Putamen (tissue), 1 donor: Measurements from ENCODE around the gene MLLT10.

Source experiments
- DNase-seq: peaks from one replicate; pipeline ENCODE4 v3.0.0-alpha.2; 2016; ENCODE audit warnings: low spot score

Gene MLLT10

DNA sequence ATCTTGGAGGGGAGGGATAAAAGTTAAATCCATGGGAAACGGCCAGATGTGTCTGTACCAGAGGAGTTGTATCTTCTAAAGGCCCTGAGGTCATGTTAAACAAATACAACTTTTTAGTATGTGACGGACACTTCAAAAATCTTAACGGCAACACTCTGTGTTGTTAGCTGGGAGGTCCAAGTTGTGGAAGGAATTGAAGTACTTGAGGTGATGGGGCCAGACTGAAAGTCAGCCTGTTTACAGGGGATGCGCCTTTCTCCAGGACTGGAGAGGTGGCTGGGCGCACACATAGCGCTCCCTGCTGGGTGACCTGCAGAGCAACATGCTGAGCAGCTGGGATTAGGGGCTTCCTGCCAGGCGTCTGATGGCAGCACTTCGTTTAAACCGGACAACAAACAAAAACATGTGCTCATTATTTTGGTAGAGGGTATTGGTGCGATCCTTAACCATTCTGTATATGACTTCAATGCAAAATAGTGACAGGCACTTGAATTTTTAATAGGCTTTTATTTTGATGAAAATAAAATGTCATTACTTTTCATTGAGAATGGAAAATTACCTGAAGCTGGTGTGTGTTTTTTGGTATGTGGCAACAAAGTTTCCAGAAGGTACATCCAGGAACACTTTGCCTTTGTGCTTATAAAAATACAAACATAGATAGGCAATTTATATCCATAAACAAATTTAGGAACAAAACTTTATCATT, 198.2 kb downstream of the MLLT10 start:
- peak; percentile 53 for DNase-seq

DNA sequence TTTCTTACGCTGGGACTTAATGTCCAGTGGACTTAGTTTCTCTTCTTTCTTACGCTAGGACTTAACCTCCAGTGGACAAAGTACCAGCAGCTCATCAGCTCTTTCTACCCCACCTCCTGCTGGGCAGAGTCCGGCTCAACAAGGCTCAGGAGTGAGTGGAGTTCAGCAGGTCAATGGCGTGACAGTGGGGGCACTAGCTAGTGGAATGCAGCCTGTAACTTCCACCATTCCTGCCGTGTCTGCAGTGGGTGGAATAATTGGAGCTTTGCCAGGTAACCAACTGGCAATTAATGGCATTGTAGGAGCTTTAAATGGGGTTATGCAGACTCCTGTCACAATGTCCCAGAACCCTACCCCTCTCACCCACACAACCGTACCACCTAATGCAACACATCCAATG, 199.7 kb downstream of the MLLT10 start:
- DNase-seq: no peak

GRCh38 chr10:21737106-21737505, 203.1 kb downstream of the MLLT10 start:
- no peak for DNase-seq

DNA sequence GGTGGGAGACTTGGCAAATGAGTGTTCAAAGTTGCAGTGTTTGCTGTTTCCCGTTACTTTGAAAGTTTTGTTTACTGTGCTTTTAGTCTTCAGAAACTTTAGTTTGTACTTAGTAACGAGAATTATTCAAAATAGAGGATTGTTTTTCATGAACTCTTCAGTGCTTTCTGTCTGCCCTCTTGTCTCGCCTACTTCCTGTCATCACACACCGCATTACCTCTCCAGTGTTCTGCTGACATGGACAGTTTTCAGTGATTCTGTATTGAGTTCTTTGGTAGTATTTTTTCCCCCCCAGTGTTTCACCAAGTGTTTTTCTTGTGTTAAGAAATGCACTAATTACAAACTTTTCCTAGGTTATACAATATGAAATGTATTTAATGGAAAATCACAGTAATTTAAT, 207.0 kb downstream of the MLLT10 start:
- no peak for DNase-seq

DNA sequence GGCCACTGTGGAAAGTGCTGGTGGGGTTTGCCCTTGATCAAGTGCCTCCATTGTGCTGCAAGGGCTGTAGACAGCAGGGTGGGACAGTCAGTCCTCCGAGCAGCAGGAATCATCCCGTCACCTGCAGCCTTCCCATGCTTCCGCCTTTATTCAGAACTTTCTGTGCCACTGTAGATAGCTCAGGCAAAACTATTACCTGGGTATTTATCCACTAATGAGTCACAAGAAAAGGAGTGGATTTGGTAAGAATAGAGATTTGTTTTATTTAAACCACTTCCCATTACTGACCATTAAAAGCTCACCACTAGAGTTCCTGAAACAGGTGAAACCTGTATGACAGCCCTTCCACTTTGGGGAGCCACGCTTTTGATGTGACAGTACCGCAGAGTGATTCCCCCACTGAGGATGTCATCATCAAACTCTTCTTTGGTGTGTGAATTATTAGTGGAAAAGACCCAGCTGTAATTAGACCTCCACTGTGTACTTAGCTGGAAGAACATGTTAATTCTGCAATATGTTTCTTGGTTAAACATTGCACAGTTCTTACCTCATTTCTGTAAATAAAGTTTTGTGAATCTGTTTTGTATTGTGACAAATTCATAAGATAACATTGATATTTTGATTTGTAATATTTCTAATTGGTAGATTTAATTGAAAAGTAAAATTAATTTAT, 208.8 kb downstream of the MLLT10 start:
- DNase-seq: no peak

GRCh38 chr10:21744223-21744622, 210.2 kb downstream of the MLLT10 start:
- peak; percentile 36 for DNase-seq

GRCh38 chr10:21746118-21746517, 212.1 kb downstream of the MLLT10 start:
- no peak for DNase-seq

DNA sequence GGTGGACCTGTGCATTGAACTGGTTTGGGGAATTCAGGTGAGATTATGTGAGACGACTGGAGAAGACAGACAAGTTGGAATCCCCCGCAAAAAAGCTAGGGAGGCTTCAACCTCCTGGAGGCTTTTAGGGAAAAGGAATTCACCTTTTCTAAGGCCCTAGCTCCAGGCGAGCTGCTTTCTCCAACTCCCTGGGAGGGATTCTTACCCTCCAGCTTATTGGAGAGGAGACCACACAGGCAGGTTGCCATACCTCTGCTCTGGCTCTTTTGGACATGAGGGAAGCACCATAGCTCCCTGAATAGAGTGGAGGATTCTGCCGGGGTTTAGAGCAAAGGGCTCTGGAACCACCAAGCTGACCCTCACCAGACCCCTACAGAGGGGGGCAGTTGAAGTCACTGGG, 213.8 kb downstream of the MLLT10 start:
- no peak for DNase-seq

- DNase-seq: no peak
Measured at GRCh38 chr10:21749788-21750187, 215.8 kb downstream of the MLLT10 start.

GRCh38 chr10:21750424-21750823, 216.4 kb downstream of the MLLT10 start:
- DNase-seq: no peak

- DNase-seq: no peak
Measured at GRCh38 chr10:21751341-21752310, 217.6 kb downstream of the MLLT10 start.

- DNase-seq: no peak
Measured at GRCh38 chr10:21753497-21754270, 219.7 kb downstream of the MLLT10 start.

DNA sequence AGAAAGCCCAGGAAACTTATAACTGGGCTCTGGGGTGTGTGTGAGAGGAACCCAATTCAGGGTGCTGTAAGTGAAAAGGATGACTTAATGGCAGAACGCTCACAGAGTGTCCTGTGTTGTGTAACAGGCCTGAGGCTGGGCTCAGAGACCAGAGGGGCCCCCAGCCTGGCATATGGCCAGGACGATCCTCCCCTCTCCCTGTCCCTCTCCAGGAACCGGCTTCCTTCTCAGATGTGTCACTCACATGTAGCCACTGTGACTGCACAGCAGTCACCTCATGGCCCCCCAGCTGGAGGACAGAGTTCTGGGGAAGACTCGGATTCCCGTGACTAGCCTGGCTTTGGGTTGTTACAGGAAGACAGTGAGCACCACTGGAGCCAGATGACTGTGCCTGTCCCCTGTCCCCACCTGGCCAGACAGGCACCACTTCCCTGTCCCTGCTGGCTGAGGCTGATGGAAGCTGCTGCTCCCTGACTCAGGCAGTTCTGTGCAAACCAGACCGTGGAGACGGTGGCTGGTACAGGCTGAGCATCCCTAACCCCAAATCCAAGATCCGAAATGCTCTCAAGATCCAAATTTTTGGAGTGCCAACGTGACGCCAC, 220.5 kb downstream of the MLLT10 start:
- no peak for DNase-seq

- DNase-seq: no peak
Measured at GRCh38 chr10:21756707-21757106, 222.7 kb downstream of the MLLT10 start.

DNA sequence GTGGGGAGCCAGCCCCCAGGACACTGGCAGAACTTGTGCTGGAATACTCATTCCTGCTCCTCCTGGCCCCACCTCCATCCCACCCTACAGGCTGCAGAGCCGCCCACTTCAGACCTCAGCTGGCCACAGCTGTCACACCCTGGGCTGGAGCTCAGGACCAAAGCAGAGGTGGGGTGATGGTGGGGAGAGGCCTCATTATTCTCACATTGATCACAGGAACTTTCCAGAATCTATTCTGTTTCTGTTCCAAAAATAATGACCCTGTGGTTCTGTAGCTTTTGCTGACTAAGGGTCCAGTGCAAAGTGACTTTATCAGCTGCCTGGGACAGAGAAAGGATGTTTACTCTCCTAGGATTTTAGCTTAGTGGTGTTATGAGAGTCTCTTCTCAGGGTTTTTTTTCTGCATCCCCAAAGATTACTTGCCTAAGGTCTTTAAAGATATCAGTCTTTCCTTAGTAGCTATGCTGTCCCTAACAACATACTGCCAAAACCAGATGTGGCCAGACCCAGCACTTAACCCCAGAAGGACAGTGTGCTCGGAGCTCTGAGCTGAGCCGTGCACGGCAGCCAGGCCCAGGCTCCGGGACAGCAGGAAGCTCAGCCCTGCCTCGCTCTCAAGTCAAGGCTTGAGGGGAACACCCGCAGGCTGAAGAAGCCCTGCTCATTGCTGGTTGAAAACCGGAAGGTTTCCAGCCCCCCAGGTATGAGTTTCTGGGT, 223.3 kb downstream of the MLLT10 start:
- DNase-seq: no peak

- DNase-seq: no peak
Measured at GRCh38 chr10:21758239-21758638, 224.2 kb downstream of the MLLT10 start.

- peak; percentile 57 for DNase-seq
Measured at GRCh38 chr10:21758696-21759095, 224.7 kb downstream of the MLLT10 start.

DNA sequence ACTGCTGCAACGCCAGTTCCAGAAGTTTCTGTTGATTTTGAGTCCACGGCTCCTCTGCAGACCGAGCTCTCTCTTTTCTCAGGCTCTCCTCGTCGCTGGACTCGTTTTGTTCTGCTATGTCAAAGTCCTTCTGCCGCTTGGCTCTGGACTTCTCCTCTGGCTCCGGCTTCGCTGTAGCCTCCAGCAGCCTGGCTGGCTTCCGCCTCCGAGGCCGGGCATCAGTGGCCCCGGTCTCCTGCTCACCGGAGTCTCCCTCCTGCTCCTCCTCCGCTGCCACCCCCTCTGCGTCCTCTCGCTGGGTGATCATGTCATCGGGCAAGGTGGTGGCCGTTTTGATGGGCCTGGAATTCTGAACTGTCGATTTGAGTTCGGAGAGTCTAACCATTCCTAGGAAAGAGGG, 225.2 kb downstream of the MLLT10 start:
- no peak for DNase-seq

GRCh38 chr10:21760332-21760731, 226.3 kb downstream of the MLLT10 start:
- DNase-seq: no peak

GRCh38 chr10:21764466-21765189, 230.6 kb downstream of the MLLT10 start:
- no peak for DNase-seq
